ENCODE data around the gene TTC33. TPM values are rescaled to one million over a fixed set of nuclear protein-coding genes. Genes with fewer than 3 reads are reported as not detected.

TTC33 gene
- total RNA-seq, 2 donors from 2014 or later = 13.5 to 19.3 TPM

DNA sequence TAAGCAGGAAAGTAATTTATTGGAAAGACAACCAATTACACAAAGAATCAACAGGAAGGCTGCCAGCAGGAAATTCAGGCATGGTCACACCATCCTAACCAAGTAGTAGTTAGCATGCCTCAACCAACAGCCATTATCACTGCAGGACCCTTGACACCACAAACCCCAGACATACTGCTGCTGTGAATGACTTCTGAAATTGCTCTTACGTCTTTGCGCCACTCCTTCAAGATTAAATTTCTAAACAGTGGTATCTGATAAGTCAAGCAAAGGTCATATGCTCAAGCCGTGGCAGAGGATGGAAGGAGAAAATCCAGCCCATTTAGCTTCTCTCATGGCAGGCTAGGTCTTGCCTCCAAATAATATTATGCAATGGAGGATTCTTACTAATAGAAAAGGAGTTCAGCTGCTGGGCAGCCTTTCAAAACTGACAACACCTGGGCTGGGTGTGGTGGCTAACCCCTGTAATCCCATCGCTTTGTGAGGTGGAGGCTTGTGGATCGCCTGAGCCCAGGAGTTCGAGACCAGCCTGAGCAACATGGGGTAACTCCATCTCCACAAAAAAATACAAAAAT lies 81.0 kb downstream of the TTC33 start:
- 40 to 83% methylated on average over 1 to 6 of the region's 6 CpGs for WGBS, 2 experiments (ENCODE audit: insufficient coverage in 1 of 2, insufficient read length in 1 of 2)
- Histone ChIP-seq H3K27ac (ENCODE audit: low read depth, low read length) (no peak overlapping the region), H3K9ac (ENCODE audit: extremely low read depth, low read length, poor library complexity, severe bottlenecking) (no peak overlapping the region), H3K36me3 (ENCODE audit: control insufficient read depth, insufficient read depth, low read length) (no peaks in the 10 kb centered on the region), H3K4me3 (ENCODE audit: low read length) (no peak overlapping the region), H3K4me1 (ENCODE audit: control insufficient read depth, insufficient read depth, low read length) (no peaks in the 10 kb centered on the region), H3K27me3 (ENCODE audit: control insufficient read depth, insufficient read depth, low read length, poor library complexity, severe bottlenecking) (peaks cover 10% of the 10 kb centered on the region), H3K9me3 (ENCODE audit: control insufficient read depth, low read length) (no peaks in the 10 kb centered on the region)
- TF ChIP-seq, protein P1, sequence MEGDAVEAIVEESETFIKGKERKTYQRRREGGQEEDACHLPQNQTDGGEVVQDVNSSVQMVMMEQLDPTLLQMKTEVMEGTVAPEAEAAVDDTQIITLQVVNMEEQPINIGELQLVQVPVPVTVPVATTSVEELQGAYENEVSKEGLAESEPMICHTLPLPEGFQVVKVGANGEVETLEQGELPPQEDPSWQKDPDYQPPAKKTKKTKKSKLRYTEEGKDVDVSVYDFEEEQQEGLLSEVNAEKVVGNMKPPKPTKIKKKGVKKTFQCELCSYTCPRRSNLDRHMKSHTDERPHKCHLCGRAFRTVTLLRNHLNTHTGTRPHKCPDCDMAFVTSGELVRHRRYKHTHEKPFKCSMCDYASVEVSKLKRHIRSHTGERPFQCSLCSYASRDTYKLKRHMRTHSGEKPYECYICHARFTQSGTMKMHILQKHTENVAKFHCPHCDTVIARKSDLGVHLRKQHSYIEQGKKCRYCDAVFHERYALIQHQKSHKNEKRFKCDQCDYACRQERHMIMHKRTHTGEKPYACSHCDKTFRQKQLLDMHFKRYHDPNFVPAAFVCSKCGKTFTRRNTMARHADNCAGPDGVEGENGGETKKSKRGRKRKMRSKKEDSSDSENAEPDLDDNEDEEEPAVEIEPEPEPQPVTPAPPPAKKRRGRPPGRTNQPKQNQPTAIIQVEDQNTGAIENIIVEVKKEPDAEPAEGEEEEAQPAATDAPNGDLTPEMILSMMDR (conservative IDR thresholded peaks at IDR 0.05) = no peak
- H3K9me3 Mint-ChIP-seq = no peaks in the 10 kb centered on the region
- peaks cover 8% of the 10 kb centered on the region for H3K4me1 Mint-ChIP-seq
- no peak overlapping the region for H3K4me3 Mint-ChIP-seq
- no peaks in the 10 kb centered on the region for H3K36me3 Mint-ChIP-seq (ENCODE audit: low read depth)
- DNase-seq = no peak
- H3K27ac Mint-ChIP-seq = no peak overlapping the region
- peaks cover 19% of the 10 kb centered on the region for H3K27me3 Mint-ChIP-seq (ENCODE audit: insufficient read depth)

DNA sequence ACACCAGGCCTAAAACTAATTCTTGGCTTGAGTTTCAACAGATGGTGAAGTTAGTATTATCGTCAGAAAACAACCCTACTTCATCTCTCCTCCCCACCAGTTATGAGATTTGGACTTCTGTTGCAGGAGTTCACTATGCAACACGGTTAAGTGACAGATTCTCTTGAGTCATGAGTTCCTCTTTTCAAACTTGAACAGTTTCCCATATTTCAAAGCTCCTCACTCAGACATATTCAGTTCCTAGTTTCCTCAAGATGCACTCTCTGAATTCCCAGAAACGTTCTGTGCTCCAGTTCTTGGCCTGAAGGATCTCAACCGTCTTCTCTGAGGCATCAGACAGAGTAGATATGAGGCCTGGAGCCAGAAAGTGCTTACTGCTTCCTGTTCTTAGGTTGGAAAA lies 83.3 kb downstream of the TTC33 start:
- no peak overlapping the region for H3K4me3 Mint-ChIP-seq
- 61 to 75% methylated on average over 3 to 4 of the region's 4 CpGs for WGBS, 2 experiments (ENCODE audit: insufficient coverage in 1 of 2, insufficient read length in 1 of 2)
- peaks cover 10% of the 10 kb centered on the region for H3K4me1 Mint-ChIP-seq
- TF ChIP-seq, protein P1 (conservative IDR thresholded peaks at IDR 0.05) = no peak
- Histone ChIP-seq H3K4me1 (ENCODE audit: control insufficient read depth, insufficient read depth, low read length) (no peaks in the 10 kb centered on the region), H3K36me3 (ENCODE audit: control insufficient read depth, insufficient read depth, low read length) (no peaks in the 10 kb centered on the region), H3K27ac (ENCODE audit: low read depth, low read length) (no peak overlapping the region), H3K9ac (ENCODE audit: extremely low read depth, low read length, poor library complexity, severe bottlenecking) (no peak overlapping the region), H3K27me3 (ENCODE audit: control insufficient read depth, insufficient read depth, low read length, poor library complexity, severe bottlenecking) (no peaks in the 10 kb centered on the region), H3K4me3 (ENCODE audit: low read length) (no peak overlapping the region), H3K9me3 (ENCODE audit: control insufficient read depth, low read length) (no peaks in the 10 kb centered on the region)
- no peak for DNase-seq
- H3K27ac Mint-ChIP-seq = no peak overlapping the region
- H3K36me3 Mint-ChIP-seq (ENCODE audit: low read depth) = no peaks in the 10 kb centered on the region
- H3K9me3 Mint-ChIP-seq = no peaks in the 10 kb centered on the region
- H3K27me3 Mint-ChIP-seq (ENCODE audit: insufficient read depth) = peaks cover 8% of the 10 kb centered on the region

- Mint-ChIP-seq H3K9me3 (no peaks in the 10 kb centered on the region), H3K27ac (no peak overlapping the region), H3K4me3 (no peak overlapping the region), H3K4me1 (peaks cover 4% of the 10 kb centered on the region), H3K27me3 (ENCODE audit: insufficient read depth) (no peaks in the 10 kb centered on the region), H3K36me3 (ENCODE audit: low read depth) (no peaks in the 10 kb centered on the region)
- TF ChIP-seq, protein P1 (conservative IDR thresholded peaks at IDR 0.05) = no peak
- H3K27ac ChIP-seq (ENCODE audit: low read depth, low read length) = no peak overlapping the region
- DNase-seq = no peak
- H3K4me3 ChIP-seq (ENCODE audit: low read length) = no peak overlapping the region
- H3K9ac ChIP-seq (ENCODE audit: extremely low read depth, low read length, poor library complexity, severe bottlenecking) = no peak overlapping the region
- H3K27me3 ChIP-seq (ENCODE audit: control insufficient read depth, insufficient read depth, low read length, poor library complexity, severe bottlenecking) = no peaks in the 10 kb centered on the region
- H3K4me1 ChIP-seq (ENCODE audit: control insufficient read depth, insufficient read depth, low read length) = no peaks in the 10 kb centered on the region
- H3K36me3 ChIP-seq (ENCODE audit: control insufficient read depth, insufficient read depth, low read length) = no peaks in the 10 kb centered on the region
- no peaks in the 10 kb centered on the region for H3K9me3 ChIP-seq (ENCODE audit: control insufficient read depth, low read length)
- WGBS, 2 experiments (ENCODE audit: insufficient coverage in 1 of 2, insufficient read length in 1 of 2) = 76 to 100% methylated on average over 1 to 6 of the region's 6 CpGs
These were observed 86.0 kb downstream of the TTC33 start for GRCh38 chr5:40669606-40670390.

All from endodermal cell (in vitro differentiated cells).